ENCODE data around the gene ANKRD36C.
"Not testable (repeated sequence)": the region's sequence is repeated elsewhere in the genome, so short reads cannot be mapped to it uniquely, and the experiment has no call there.

DNA sequence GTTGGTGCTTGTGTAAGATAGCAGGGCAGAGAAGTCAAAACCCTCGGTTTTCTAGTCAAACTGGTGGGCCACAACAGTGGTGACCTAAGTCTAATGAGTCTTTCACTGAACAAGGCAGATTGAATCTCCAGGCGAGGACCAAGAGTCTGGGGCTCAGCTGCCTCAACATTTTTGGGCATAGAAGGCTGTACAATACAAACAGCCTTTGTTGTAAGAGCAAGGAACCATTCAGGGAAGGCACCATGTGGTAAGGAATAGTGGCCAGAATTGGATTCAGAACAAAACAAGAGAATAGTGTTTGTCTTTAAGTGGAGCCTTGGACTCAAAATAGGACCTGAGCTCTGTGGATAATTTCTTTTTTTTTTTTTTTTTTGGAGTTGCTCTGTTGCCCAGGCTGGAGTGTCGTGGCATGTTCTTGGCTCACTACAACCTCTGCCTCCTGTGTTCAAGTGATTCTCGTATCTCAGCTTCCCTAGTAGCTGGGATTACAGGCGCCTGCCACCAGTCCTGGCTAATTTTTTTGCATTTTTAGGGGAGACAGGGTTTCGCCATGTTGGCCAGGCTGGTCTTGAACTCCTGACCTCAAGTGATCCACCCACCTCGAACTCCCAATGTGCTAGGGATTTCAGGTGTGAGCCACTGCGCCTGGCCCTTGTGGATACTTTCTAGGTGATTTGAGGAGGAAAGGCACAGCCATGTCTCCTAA lies 20.6 kb upstream of the ANKRD36C start:
- not testable (repeated sequence) for TF ChIP-seq CTCF (IDR thresholded peaks at IDR 0.05 in 8 of 11, conservative IDR thresholded peaks at IDR 0.05 in 3 of 11); POLR2A (IDR thresholded peaks at IDR 0.05); POLR2AphosphoS5 (IDR thresholded peaks at IDR 0.05)

Data from spleen (tissue), 7 donors.